ENCODE measurements around the gene BSG.
"Not testable (repeated sequence)": the region's sequence is repeated elsewhere in the genome, so short reads cannot be mapped to it uniquely, and the experiment has no call there.

Gene BSG

DNA sequence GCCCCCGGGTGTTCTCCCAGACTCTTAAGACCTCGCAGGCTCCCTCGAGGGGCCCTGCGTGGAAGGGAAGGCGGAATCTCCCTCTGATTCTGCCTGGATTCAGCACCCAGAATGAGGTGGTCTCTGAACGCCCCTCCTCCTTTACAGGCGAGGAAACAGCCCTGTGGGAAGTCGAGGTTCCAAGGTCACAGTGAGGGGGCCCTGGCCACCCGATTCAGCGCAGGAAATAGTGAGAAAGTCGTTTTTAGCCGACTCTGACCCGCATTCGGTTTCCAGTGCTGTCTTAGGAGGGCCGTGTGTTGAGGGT is 1.1 kb downstream of the BSG start:
- DNase-seq = no peak

DNA sequence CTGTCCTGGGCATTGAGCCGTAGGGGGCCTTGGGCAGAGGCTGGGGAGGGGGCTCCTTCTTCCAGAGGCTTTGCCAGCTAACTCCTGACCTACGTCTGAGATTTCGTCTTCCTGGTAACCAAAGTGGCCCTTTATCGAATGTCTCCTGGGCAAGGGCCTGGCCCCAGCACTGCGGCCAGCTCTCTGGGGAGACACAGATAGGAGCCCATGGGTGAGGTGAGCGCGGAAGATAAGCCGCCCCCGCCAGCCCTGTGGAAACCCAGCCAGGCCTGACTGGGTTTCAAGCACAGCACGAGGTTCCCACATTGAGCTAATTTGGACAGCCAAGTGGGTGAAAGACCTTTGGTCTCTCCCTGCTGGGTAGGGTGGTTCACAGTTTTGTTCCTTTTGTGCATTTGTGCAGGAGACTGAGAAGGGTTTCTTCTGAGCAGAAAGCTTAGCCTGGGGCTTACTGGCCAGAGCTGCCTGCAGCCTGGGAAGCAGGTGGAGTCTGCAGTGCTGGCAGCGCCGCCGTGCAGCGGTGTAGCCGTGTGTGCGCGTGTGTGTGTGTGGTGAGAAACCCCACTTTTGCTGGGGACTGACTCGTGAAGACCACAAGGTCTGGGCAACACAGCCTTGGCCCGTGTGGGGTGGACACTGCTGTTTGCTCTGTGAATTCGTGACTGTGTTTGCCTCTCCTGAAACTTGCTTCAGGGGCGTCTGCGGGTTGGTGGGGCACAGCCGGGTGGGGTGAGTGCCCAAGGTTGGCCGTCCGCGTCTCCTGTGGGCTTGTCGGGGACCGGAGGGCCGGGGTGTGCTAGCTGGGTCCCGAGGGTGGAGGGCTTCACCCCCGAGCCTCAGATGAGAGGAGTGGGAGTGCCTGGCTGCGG is 2.5 kb downstream of the BSG start:
- DNase-seq = no peak

DNA sequence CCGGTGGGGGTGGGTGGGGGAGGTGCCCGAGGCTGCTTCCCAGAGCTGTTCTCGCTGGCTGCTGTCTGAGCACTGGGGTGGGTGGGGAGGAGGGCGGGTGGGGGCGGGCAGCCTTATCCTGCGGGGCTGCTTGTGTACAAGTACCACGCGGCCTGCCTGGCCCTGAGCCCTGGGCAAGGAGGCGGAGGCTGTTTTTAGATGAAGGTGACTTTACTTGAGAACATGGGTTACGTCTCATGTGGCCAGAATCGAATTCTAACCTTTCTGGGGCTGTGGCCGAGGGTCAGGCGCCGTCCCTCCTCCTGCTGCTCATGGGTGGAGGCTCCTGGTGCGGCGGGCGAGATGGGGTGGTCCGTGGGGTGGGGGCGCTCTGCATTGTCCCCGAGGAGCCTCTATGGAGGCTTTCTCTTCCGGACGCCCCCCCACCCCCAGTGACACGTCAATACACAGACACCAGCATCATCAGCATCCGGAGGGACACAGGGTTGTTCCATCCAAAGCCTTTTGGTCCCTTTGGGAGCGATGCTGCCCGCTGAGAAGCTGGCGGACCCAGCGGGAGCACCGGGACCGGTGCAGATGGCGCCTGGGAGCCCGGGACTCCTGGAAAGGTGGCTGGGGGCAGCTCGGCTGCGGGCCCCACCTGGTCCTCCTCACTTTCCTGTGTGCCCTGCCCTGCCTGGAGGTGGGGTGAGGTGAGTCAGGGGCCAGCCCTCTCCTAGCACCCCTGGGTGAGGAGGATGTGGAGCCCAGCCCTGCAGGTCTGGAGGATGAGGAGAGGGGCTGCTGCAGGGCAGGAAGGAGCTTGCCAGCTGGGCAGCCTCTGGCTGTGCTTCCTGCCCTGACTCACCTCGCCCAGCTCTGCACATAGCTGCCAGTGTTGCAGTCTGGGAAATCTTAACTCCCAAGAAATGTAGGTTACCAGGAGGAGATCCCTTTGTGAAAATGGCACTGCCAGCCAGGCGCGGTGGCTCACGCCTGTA is 3.4 kb downstream of the BSG start:
- no peak for DNase-seq

- DNase-seq = no peak
These were observed 4.5 kb downstream of the BSG start for GRCh38 chr19:576768-577438.

- no peak for DNase-seq
These were observed 5.3 kb downstream of the BSG start for GRCh38 chr19:577439-578392.

DNA sequence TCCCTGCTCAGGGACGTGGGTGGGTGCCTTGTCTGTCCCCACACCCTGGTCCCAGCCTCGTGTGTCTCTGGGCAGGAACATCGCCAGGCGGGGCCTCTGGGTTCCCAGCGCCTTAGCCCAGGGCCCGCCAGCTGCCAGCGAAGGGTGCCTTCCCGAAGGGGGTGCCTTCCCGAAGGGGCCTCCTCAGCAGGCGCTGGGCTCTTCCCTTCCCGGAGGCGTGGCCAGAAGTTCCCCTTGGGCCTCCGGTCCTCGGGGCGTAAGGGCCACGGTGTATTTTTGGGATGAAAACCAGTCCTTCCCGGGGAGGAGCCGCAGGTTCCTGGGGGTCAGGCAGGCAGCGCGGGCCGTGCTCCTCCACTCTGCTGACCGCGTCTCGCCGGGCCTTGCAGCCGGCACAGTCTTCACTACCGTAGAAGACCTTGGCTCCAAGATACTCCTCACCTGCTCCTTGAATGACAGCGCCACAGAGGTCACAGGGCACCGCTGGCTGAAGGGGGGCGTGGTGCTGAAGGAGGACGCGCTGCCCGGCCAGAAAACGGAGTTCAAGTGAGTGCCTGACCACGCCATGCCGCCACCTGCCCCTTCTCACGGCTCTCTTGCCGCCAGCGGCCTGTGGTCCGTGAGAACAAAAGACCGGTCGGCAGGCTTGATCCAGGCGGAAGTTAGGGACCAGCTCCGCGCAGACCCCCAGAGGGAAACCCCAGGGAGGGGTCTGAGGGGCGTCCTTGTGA is 6.9 kb downstream of the BSG start:
- no peak for DNase-seq

GRCh38 chr19:579842-580155 is 7.4 kb downstream of the BSG start:
- DNase-seq = no peak

DNA sequence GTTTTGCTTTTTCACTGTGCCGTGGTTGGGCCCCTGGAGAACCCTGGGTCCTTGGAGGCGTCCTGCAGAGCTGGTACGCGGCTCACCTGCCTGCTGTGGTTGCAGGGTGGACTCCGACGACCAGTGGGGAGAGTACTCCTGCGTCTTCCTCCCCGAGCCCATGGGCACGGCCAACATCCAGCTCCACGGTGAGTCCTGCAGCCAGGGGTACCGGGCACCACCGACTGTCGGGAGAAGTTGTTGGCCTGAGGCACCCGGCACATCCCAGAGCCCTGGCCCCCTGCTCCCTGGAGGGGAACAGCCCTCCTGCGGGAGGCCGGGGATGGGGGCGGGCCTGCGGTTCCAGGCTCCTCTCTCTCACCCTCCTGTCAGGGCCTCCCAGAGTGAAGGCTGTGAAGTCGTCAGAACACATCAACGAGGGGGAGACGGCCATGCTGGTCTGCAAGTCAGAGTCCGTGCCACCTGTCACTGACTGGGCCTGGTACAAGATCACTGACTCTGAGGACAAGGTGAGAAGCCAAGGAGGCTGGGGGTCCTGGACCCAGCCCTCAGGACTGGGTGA is 8.0 kb downstream of the BSG start:
- DNase-seq = no peak

DNA sequence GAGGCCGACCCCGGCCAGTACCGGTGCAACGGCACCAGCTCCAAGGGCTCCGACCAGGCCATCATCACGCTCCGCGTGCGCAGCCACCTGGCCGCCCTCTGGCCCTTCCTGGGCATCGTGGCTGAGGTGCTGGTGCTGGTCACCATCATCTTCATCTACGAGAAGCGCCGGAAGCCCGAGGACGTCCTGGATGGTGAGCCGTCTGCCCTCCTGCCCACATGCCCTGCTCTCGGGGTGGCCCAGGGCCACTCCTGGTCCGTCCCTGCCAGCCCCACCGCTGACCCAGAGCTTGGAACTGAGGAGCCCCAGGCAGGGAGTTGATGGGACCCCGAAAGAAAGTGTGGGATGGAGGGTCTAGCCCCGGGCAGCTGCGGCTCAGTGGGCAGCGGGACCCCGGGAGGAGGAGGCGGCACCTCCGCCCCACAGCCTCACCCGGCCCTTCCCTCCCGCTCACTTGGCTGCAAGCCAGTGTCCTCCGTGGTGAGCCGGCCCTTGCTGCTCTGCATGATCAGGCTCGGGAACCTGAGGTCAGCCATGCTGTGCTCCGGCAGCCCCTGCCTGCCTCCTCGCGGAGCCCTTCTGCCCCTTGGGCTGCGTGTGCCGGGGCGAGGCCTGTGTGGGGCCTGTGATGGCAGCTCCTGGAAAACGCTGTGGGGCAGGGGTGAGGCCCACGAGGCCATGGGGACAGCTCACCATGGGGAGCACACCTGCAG is 9.2 kb downstream of the BSG start:
- no peak for DNase-seq

- DNase-seq = no peak
These were observed 10.3 kb downstream of the BSG start for GRCh38 chr19:582497-583197.

- no peak for DNase-seq
These were observed 11.0 kb downstream of the BSG start for GRCh38 chr19:583198-583967.

GRCh38 chr19:583968-584239 is 11.5 kb downstream of the BSG start:
- no peak for DNase-seq

DNA sequence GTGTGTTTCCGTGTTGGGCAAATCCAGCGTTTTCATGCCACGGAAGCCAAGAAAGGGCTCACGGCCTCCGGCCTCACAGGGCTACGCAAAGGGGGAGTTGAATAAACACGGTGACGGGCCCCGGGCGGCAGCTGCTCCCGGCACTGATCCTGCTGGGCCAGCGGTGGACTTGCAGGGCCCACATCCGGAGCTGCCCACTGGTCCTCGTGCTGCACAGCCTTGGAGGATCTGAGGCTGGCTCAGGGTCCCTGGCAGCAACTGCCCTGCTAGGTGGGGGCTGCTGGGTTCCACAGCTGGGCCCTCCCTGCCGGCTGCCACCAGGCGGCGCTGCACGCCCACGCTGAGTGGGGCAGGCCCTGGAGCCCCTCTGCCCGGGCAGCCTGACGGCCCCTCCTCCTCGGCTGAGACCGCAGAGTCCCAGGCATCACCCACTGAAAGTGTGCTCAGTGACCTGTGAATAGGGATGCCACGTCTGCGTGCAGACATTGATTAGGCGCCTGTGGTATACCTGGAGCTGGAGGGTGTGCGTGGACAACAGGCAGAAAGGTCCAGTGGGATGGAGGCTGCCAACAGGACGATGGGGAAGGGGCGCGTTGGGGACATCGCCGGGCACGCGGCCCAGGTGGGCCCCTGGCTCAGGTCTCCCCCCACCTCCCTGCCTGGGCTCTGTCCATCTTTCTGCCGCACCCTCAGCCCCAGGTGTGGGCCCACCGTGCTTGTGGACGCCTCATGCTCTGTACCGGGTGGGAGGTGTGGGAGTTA is 12.0 kb downstream of the BSG start:
- DNase-seq = peak; percentile 66

GRCh38 chr19:585146-585545 is 12.8 kb downstream of the BSG start:
- not testable (repeated sequence) for DNase-seq

- DNase-seq = no peak
These were observed 13.2 kb downstream of the BSG start for GRCh38 chr19:585551-586110.

GRCh38 chr19:588093-588740 is 15.8 kb downstream of the BSG start:
- DNase-seq = peak; percentile 53
